IPS-18c (cell line): Measurements from ENCODE around the gene HMGN2.
"Not testable (repeated sequence)": the region's sequence is repeated elsewhere in the genome, so short reads cannot be mapped to it uniquely, and the experiment has no call there.

Experiments used
- H3K4me3 ChIP-seq: 2 replicates; pipeline ENCODE4 v1.7.0; 2013; ENCODE audit warnings: low read depth, mild to moderate bottlenecking, low read length, moderate library complexity; ENCODE audit not compliant: insufficient read depth
- H3K9me3 ChIP-seq: one replicate; pipeline ENCODE4 v1.6.1; 2013; ENCODE audit warnings: mild to moderate bottlenecking, low read length, moderate library complexity; ENCODE audit not compliant: control insufficient read depth, insufficient read depth

HMGN2 gene

GRCh38 chr1:26472901-26473845, 933 bp downstream of the HMGN2 start:
- Histone ChIP-seq H3K9me3 (no peaks in the 10 kb centered on the region), H3K4me3 (peak overlapping the region; percentile 93)

DNA sequence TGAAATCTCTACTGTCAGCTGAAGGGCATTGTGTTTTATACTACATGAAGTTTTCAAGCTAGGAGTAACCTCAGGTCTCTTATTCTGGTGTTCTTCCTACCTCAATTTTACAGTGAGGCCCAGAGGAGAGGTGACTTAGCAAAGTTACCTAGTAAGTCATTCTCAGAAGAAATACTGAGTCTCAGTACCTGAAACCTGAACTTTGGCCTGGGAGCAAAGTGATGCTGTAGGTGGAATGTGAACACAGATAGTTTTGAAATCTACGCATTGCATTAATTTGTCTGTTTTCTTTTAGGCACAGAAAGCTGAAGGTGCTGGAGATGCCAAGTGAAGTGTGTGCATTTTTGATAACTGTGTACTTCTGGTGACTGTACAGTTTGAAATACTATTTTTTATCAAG, 2.6 kb downstream of the HMGN2 start:
- no peak overlapping the region for H3K4me3 ChIP-seq
- H3K9me3 ChIP-seq = no peaks in the 10 kb centered on the region

DNA sequence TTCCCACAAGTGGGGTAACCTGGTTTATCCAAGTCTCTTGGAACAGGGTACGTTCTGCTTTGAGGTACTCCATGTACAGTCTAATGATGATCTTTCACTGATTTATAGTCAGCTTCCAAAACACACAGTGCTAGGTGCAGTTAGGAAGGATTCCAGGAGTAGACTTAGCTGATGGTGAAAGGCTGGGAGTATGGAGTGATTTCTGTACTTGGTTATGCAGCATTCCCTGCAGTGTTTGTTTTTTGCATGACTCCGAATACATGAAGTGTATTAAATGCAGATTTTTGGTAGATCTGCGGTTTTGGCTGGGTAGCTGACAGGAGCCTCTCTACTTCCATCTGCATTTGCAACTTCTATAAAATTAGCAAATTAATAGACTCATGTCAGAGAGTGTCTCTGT, 3.7 kb downstream of the HMGN2 start:
- H3K4me3 ChIP-seq = no peak overlapping the region
- no peaks in the 10 kb centered on the region for H3K9me3 ChIP-seq

GRCh38 chr1:26476958-26477357, 4.7 kb downstream of the HMGN2 start:
- Histone ChIP-seq H3K9me3 (no peaks in the 10 kb centered on the region), H3K4me3 (no peak overlapping the region)

- Histone ChIP-seq H3K9me3 (no peaks in the 10 kb centered on the region), H3K4me3 (no peak overlapping the region)
These were observed 5.4 kb downstream of the HMGN2 start for GRCh38 chr1:26477446-26478152.

DNA sequence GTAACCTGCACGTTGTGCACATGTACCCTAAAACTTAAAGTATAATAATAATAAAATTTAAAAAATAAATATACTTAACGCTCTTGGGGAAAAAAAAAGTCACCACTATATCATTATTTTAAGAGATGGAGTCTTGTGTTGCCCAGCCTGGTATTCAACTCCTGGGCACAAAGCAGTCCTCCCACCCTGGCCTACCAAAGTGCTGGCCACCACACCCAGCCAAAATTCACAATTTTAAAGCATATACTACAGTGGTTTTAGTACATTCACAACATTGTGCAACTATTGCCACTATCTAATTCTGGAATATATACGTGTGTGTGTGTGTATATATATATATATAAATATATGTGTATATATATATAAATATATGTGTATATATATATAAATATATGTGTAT, 5.9 kb downstream of the HMGN2 start:
- Histone ChIP-seq H3K4me3 (no peak overlapping the region), H3K9me3 (no peaks in the 10 kb centered on the region)

GRCh38 chr1:26478988-26479387, 6.7 kb downstream of the HMGN2 start:
- Histone ChIP-seq H3K4me3 (no peak overlapping the region), H3K9me3 (no peaks in the 10 kb centered on the region)

GRCh38 chr1:26482921-26483320, 10.7 kb downstream of the HMGN2 start:
- Histone ChIP-seq H3K4me3 (no peak overlapping the region), H3K9me3 (no peaks in the 10 kb centered on the region)

GRCh38 chr1:26483980-26484379, 11.7 kb downstream of the HMGN2 start:
- Histone ChIP-seq H3K4me3 (no peak overlapping the region), H3K9me3 (no peaks in the 10 kb centered on the region)

DNA sequence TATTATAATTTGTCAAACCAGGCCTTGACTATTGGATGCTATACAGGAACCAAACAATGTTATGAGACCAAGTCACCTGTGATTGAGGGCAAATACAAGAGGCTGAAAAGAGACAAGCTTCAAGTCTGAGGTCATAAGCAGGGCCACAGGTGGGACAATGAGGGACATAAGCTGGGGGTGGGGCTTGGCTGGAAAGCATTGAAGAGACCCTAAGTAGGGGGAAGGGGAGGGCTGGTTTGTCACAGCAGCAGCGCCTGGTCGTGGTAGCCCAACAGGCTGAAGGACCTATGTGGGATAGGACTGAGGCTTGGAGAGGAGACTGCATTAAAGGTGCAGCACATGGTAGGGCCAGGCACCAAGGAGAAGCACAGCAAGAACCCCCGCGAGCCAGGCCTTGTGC, 17.9 kb downstream of the HMGN2 start:
- Histone ChIP-seq H3K4me3 (no peak overlapping the region), H3K9me3 (no peaks in the 10 kb centered on the region)

- no peaks in the 10 kb centered on the region for H3K9me3 ChIP-seq
- H3K4me3 ChIP-seq = no peak overlapping the region
These were observed 21.0 kb downstream of the HMGN2 start for GRCh38 chr1:26493267-26493666.

DNA sequence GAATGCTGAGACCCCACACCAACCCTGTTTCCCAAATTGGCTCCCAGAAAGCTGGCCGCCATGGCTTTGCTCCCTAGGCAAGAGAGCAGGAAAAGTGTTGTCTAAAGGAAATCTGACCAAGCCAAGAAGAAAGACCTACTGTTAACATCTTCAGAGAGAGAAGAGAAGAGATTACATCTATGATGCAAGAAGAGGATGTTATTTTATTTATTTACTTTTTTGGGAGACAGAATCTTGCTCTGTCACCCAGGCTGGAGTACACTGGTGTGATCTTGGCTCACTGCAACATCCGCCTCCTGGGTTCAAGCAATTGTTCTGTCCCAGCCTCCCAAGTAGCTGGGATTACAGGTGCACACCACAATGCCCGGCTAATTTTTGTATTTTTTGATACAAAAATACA, 21.7 kb downstream of the HMGN2 start:
- Histone ChIP-seq H3K4me3 (no peak overlapping the region), H3K9me3 (no peaks in the 10 kb centered on the region)

- no peaks in the 10 kb centered on the region for H3K9me3 ChIP-seq
- H3K4me3 ChIP-seq = no peak overlapping the region
These were observed 24.6 kb downstream of the HMGN2 start for GRCh38 chr1:26496861-26497260.

DNA sequence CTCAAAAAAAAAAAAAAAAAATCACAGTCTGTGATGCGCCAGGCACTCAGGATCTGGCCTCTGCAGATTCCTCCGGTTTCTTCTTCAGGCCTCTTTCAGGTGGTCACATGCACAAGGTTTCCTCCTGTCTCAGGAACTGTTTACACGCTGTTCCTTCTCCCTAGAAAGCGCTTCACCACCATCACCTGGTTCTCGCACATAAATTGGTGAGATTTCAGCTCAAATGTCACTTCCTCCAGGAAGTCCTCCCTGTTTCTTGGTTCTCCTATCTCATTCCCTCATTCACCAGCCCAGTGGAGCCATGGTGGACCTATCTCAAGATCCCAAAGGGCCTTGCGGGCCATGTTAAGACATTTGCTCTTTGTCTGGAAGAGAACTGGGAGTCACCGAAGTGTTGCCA, 26.7 kb downstream of the HMGN2 start:
- Histone ChIP-seq H3K4me3 (no peak overlapping the region), H3K9me3 (no peaks in the 10 kb centered on the region)

DNA sequence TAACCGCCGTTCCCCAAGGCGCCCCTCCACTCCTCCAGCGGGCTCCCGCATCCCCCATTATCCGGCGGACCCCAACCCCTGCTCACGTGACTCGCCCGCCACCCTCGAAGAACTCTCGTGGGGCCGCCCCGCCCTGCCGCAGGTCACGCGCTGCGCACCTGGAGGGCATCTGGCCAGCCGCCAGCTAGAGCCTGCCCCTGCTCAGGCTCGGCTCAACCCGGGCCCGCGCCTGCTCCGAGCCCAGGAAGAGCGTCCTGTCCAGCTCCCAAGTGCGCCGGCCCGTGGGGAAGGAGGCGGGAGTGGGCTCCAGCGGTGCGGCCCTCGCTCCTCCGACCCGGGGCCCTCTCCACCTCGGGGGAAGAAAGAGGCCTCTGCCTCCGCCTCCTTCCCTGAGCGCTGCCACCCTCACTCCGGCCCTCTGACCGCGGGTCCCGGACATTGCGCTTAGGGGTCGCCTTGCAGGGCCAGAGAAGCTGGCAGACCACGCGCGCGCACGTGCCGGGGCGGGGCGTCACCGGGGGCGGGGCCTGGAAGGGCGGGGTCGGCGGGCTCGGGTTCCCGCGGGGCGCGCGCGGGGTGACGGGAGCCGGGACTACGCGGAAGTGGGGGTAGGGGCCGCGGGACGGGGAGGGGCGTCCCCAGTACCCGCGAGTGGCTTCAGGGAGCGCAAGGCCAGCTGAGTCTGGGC, 28.4 kb downstream of the HMGN2 start:
- Histone ChIP-seq H3K4me3 (peak overlapping the region; percentile 84), H3K9me3 (no peaks in the 10 kb centered on the region)

GRCh38 chr1:26510711-26511110, 38.5 kb downstream of the HMGN2 start:
- not testable (repeated sequence) for H3K9me3 ChIP-seq, H3K4me3 ChIP-seq

DNA sequence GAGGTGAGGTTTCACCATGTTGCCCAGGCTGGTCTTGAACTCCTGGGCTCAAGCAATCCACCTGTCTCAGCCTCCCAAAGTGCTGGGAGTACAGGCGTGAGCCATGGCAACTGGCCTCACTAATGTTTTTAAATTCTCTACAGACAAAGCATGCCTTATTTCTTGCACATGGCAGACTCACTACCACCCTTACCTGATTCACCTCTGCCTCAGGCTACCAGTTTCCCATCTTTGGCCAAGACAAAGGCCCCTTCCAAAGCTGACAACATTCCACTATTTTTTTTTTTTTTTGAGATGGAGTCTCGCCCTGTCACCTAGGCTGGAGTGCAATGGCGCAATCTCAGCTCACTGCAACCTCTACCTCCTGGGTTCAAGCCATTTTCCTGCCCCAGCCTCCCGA, 43.6 kb downstream of the HMGN2 start:
- H3K9me3 ChIP-seq, H3K4me3 ChIP-seq: not testable (repeated sequence)
